Dedifferentiated amniotic fluid mesenchymal stem cell (primary cell): ENCODE measurements around the gene DELE1.
"Not testable (repeated sequence)": the region's sequence is repeated elsewhere in the genome, so short reads cannot be mapped to it uniquely, and the experiment has no call there.

ENCODE experiments used
- DNase-seq: peaks from one replicate; pipeline ENCODE4 v3.0.0-alpha.2; 2016; ENCODE audit errors: extremely low spot score

The DELE1 gene

GRCh38 chr5:141889282-141889871 lies 34.3 kb upstream of the DELE1 start:
- DNase-seq, result no peak

GRCh38 chr5:141890429-141890828 lies 33.2 kb upstream of the DELE1 start:
- DNase-seq, result not testable (repeated sequence)

GRCh38 chr5:141897425-141897824 lies 26.2 kb upstream of the DELE1 start:
- DNase-seq, result no peak

GRCh38 chr5:141898448-141899049 lies 25.1 kb upstream of the DELE1 start:
- DNase-seq, result no peak

- DNase-seq, result no peak
Observed at GRCh38 chr5:141902015-141902814, 21.5 kb upstream of the DELE1 start.

GRCh38 chr5:141903261-141903660 lies 20.4 kb upstream of the DELE1 start:
- no peak for DNase-seq

- no peak for DNase-seq
Observed at GRCh38 chr5:141904551-141904950, 19.1 kb upstream of the DELE1 start.

- no peak for DNase-seq
Observed at GRCh38 chr5:141906517-141906916, 17.2 kb upstream of the DELE1 start.

GRCh38 chr5:141906972-141907371 lies 16.7 kb upstream of the DELE1 start:
- DNase-seq, result no peak

GRCh38 chr5:141908796-141909195 lies 14.9 kb upstream of the DELE1 start:
- DNase-seq, result no peak

GRCh38 chr5:141909212-141909611 lies 14.5 kb upstream of the DELE1 start:
- DNase-seq, result no peak

GRCh38 chr5:141910271-141910673 lies 13.4 kb upstream of the DELE1 start:
- no peak for DNase-seq

- no peak for DNase-seq
Observed at GRCh38 chr5:141913560-141914198, 10.0 kb upstream of the DELE1 start.

- DNase-seq, result no peak
Observed at GRCh38 chr5:141914199-141914743, 9.4 kb upstream of the DELE1 start.

- DNase-seq, result no peak
Observed at GRCh38 chr5:141914797-141915196, 8.9 kb upstream of the DELE1 start.

- DNase-seq, result no peak
Observed at GRCh38 chr5:141915881-141916336, 7.8 kb upstream of the DELE1 start.

- no peak for DNase-seq
Observed at GRCh38 chr5:141916522-141916921, 7.1 kb upstream of the DELE1 start.

- DNase-seq, result no peak
Observed at GRCh38 chr5:141917760-141918159, 5.9 kb upstream of the DELE1 start.

- DNase-seq, result no peak
Observed at GRCh38 chr5:141919218-141920119, 4.2 kb upstream of the DELE1 start.

- DNase-seq, result no peak
Observed at GRCh38 chr5:141920771-141921170, 2.9 kb upstream of the DELE1 start.

- not testable (repeated sequence) for DNase-seq
Observed at GRCh38 chr5:141922827-141923447, 734 bp upstream of the DELE1 start.
